GM19328 (cell line): ENCODE measurements around the gene ADARB1.

Experiments
- ATAC-seq: cut with Tn5 transposase; IDR thresholded peaks from one replicate; pipeline ENCODE4 v1.9.1; 2021; ENCODE audit warnings: mild to moderate bottlenecking, moderate library complexity; ENCODE audit not compliant: unreplicated experiment

The ADARB1 gene

DNA sequence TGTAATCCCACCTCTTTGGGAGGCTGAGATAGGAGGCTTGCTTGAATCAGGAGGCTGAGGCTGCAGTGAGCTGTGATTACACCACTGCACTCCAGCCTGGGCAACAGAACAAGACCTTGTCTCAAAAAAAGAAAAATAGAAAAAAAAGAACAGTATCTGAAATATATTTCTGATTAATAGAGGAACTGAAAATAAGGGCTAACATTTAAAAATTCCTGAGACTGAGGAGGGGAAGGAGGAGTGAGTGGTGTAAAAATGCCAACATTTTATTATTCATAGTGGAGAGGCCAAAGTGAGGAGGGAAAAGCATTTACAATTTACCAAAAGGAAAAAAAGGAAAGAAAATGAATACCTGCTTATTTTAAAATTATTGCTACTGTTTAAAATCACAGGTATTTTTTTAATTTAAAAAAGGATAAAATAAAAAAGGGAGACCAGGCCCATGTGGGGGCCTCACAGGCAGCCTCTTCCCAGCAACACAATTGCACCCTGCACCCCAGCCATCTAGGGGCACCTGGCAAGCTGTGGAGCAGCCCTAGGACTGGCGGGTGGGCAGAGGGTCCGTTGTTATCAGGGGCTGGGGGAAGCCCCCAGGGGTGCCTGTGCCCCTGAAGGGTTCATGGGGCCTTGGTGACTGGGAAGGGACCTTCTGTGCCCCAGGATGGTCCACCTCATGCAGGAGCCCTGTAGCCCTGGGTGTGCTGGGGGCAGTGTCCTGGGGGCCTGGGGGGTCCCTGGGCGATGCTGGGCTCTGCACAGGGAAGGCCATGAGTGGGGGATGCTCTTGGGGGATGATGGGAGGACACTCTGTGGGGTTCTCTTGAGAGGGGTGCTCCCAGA, 34.8 kb upstream of the ADARB1 start:
- no peak for ATAC-seq

DNA sequence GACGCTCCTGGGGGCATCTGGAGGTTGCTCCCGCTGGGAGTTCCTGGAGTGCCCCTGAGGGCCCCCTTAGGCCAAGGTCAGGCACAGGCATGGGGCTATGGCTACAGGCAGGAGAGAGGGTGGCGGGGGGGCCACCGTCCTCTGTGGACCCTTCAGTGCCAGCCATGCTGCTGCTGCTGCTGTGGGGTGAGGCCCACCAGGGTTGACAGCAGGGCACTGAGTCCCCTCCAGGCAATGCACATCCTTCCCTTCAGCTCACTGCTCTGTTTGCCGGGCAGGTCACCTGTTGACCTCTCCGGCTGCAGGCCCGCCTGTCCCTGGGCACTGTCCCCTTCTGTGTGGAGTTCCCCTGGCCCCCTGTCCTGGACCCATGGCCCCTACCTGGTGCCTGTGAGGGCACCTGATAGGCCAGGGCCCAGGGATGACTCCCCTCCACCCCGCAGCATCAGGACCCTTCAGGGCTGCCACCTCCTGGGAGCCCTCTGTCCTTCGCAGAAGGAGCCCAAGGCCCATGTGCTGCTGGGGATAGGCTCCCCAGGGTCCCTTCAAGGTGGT, 34.1 kb upstream of the ADARB1 start:
- no peak for ATAC-seq

DNA sequence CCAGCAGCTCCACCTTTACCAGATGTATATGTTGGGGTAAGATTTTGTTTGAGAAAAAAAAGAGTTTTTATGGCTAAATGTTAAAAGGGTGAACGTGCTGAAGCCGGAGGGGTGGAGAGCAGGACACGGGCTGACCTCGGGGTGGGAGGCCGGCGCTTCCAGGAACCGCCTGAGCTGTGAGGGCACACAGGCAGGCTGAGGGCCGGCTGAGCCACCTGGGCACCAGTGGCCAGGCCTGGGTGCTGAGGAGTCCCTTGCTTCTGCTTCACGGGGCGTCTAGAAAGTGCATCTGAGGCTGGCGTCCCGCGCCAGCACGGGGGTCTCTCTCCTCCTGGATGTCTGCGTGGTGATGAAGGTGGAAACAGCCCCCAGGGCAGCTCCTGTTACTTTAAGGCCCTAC, 33.6 kb upstream of the ADARB1 start:
- no peak for ATAC-seq

DNA sequence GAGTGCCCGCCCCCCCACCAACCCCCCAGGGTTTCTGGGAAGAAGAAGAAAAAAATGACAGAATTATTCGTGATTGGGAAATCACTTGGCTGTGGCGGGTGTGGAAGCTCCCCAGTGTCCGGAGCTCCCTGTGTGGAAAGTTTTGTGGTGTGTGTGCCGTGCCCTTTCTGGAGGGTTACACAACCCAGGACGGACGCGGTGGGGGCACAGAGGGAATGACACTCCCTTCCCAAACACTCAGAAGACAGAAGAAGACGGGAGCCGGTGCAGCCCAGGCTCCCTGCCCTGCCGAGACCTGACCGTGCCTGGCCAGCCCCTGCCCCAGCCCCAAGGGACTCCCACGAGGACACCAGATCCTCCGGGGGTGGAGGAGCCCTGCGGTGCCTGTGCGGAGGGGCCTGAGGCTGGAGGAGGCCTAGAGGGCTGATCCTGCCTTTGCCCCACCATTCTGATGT, 33.0 kb upstream of the ADARB1 start:
- ATAC-seq, result no peak

DNA sequence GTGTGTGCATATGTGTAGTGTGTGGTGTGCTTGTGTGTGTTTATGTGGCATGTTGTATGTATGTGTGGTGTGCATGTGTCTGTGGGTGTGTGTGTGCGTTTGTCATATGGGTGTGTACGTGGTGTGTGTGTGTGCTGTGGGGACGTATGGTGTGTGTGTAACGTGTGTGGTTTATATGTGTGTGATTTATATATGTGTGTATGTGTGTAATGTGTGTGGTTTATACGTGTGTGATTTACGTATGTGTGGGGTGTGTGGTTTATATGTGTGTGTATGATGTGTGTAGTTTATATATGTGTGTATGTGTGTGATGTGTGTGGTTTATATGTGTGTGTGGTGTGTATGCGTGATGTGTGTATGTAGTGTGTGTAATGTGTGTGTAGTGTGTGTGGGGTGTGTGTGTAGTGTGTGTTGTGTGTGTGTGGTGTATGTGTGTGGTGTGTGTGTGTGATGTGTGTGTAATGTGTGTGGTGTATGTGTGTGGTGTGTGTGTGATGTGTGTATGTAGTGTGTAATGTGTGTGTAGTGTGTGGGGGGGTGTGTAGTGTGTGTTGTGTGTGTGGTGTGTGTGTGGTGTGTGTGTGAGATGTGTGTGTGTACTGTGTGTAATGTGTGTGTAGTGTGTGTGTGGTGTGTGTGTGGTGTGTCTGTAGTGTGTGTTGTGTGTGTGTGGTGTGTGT, 32.3 kb upstream of the ADARB1 start:
- no peak for ATAC-seq

DNA sequence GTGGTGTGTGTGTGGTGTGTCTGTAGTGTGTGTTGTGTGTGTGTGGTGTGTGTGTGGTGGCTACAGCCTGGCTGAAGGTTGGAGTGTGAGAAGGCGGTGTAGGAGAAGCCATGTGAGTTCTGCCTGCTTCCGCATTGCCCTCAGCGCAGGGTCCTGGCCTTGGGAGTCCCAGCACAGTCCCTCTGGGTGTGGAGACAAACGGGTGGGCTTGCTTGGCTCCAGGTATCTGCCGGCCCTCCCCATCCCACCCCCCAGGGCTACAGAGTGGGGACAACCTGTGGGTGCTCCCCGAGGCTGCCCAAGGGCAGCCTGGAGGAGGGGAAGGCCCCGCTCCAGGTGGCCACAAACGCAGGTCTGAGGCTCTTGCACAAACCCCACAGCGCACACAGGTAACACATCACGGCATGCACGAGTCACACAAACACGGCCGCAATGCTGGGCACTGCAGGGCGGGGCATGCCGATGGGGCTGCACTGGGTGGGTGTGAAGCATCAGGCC, 31.7 kb upstream of the ADARB1 start:
- no peak for ATAC-seq

DNA sequence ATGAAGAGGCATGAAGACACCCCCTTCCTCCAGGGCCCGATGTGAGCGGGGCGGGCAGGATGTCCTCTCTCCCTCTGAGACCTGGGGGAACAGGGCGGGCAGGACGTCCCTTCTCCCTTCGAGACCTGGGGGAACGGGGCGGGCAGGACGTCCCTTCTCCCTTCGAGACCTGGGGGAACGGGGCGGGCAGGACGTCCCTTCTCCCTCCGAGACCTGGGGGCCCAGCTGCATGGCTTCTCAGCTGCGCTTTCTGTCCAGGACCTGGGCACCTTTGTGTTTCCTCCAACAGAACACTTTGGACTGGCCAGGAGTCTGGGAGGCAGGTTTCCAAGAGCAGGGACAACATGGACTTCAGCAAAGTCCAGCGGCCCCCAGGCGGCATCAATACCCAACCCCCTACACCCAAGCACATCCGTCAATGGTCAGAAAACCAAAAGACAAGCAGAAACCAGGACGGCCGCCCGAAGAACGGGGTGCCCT, 30.8 kb upstream of the ADARB1 start:
- ATAC-seq, result no peak

DNA sequence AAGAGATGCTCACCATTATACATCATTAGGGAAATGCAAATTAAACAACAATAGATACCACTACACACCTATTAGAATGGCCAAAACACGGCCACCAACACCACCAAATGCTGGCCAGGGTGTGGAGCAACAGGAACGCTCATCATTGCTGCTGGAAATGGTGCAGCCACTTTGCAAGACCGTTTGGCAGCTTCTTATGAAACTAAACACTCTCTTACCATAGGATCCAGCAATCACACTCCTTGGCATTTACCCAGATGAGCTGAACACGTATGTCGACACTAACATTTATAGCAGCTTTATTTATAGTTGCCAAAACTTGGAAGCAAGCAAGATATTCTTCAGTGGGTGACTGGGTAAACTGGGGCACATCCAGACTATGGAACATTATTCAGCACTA, 28.9 kb upstream of the ADARB1 start:
- no peak for ATAC-seq

DNA sequence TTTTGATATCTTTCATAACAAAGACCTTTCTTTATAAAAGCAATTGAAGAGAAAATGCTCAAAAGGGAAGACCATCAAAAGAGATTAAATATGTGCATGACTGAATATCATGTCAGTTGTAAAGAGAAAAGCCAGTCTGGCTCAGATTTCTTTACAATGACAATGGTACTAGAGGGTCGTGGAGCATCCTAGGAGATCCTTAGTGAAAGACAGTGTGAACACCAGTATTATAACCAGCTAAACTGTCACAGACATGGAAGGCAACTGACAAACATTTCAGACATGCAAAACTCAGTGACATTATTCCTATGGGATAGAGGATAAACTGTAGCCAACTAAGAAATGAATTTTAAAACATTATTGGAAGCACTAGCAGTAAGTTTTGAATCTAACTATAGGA, 27.1 kb upstream of the ADARB1 start:
- ATAC-seq, result no peak

DNA sequence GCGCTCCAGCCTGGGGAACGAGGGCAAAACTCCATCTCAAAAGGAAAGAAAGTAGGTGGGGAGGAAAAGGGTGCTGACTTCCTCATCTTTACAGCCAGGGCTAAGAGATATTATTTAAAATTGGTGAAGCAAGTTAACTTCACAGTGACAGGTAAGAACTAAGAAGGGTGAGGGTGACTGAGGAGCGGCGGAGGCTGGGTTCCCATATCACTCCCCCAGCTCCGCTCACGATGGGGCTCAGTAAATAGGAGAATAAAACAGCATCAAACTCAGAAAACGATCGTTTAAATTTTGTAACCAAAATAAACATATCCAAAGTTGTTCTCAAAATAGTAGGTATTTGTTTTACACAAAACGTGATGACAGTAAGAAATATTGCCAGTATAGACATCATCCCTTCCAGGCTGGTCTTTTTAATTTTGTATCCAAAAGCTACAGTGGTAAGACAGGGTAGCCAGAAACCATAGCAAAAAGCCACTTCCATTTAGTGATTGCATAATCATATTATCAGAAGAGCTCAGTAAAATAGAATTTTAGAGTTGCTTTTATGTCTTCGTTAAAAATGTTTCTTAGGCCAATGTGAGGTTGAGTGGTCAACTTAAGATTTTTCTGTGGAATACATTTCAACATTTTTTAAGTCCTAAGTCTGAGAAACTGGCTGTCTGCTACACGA, 26.2 kb upstream of the ADARB1 start:
- ATAC-seq, result no peak

DNA sequence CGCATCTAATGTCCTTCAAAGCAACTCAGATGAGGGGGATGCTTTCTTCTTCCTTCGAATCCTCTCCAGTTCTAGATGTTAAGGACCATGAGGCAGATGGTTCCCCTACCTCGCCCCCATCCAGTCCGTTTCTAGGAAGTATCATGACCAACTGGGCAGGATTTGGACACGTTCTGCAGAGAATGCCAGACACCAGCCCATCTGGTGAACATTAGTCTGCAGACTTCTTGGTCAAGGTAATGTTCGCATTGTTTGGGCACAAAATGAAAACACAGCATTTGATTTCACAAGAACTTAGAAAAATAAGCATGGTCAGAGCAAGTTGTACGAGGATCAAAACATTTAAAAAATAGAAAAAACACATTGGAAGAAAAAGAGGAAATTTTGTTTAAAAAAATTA, 25.4 kb upstream of the ADARB1 start:
- no peak for ATAC-seq

DNA sequence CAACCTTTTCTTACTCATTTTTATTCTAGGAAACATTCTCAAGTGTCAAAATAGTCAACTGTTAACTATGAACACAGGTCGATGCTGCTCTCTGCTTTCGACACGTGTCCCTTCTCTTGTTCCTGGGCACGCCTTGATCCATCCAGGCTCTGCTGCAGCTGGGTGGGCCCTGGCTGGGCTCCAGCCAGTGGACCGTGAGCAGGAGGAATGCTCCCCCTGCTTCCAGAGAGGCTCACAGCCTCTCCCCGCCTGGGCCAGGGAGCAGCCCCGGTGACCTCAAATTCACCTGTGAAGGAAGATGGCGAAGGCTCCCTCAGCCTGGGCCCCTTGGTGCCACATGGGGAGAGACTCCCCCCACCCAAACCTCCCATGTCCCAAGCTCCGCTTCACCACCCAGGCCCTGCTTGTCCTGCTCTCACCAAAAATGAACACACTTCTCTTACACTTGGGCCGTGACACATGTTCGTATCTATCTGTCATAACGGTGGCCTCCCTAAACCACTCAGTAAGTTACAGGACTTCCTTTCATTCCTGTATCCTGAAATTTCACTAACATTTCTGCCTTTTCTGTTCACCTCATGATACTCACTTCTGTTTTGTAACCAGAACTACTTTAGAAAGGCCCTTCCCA, 24.6 kb upstream of the ADARB1 start:
- no peak for ATAC-seq

DNA sequence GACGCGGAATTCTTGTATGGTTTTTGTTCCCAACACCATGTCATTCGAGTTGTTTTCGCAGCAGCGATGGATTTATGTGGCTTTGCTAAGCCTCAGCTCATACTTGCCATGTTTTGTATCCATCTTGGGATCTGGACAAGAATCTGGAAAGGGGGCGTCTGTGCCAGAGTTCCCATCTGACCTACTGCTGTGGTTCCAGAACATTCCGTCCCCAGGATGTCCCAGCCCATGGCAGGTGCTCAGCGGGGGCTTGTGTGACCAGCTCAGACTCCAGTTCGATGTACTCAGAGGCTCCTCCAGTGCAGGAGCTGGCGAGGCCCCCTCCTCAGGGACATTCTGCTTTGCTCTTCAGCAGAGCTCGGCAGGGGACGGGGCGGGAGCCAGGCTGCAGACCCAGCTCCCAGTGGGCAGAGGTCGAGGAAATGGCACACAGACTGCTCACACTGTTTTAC, 24.0 kb upstream of the ADARB1 start:
- ATAC-seq, result no peak

DNA sequence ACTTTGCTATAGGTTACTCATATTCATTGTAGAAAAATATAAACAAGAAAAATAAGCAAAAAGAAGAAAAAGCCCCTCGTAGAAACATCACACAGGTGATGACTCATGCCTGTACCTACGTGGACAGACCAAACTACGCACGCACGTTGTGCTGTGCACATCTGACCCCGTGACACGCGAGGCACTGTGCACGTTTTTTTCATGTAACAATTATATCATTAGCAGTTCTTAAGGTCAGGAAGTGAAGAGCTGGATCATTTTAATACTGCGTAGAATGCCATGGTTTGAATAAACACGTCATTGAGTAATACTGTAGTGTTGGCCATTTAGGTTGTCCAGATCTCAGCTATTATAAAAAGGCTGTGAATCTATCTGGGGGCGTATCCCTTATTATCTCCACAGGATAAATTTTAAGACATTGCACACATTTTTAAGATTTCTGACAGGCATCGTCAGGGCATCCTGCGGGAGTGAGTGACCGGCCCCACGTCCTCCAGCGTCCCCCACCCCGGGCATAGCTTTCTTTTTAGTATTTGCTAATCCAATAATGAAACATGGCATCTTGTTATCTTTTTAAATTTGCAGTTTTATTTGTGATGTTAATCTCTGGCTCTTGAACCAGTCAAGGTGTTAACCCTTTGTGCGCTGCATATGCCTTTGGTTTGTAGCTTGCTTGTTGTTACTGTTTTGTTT, 23.4 kb upstream of the ADARB1 start:
- no peak for ATAC-seq

DNA sequence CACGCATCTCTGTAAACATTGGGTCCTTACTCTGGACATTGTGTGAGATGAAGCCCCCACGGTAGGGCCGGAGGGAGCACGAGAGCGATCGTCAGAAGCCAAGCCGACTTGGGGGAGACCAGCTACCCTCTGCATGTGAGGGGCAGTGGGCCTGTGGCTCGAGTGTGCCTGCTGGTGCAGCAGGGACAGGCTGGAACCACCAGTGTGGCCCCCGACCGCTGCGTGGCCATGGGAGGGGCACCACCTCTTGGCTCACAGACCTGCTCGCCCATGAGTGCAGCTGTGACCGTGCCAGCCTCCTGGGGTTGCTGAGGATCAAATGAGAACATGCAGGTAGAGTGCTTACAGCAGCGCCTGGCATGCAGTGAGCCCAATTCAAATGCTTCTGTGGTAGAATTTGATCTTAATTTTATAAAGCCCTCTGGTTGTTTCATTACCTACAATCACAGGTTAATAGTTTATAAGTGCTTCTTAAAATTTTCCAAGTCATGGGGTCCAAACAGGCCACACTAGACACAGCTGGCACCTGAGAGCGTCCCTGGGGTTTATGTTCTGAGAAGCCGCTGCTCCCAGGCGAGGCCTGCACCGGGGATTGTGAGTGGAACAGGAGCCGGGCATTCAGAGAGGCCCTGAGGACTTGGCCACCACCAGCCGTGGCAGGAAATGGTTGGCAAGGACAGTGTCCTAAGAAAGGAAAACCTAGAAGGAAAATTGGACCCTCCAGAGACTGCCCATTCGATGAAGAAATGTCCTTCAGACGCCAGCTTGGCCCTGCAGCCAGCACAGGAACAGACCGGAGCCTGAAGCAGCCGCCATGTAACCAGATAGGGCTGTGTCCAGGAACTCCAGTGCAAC, 22.6 kb upstream of the ADARB1 start:
- no peak for ATAC-seq

DNA sequence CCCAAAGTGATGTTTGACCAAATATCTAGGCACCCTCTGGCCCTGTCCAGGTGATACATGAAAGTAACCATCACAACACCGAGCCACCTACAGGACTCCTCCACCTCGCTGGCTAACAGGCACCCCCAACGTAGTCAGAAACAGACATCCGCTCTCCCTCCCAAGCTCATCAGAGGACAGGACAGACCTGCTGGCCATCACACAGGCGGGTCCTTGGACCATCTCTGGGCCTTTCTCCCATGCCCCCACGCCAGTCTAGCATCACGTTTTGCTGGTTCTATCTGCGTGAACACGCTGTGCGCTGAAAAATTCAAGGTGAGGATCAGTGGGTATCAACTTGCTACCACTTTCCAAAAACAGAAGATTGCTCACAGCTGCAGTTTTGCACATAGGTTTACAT, 21.4 kb upstream of the ADARB1 start:
- no peak for ATAC-seq

DNA sequence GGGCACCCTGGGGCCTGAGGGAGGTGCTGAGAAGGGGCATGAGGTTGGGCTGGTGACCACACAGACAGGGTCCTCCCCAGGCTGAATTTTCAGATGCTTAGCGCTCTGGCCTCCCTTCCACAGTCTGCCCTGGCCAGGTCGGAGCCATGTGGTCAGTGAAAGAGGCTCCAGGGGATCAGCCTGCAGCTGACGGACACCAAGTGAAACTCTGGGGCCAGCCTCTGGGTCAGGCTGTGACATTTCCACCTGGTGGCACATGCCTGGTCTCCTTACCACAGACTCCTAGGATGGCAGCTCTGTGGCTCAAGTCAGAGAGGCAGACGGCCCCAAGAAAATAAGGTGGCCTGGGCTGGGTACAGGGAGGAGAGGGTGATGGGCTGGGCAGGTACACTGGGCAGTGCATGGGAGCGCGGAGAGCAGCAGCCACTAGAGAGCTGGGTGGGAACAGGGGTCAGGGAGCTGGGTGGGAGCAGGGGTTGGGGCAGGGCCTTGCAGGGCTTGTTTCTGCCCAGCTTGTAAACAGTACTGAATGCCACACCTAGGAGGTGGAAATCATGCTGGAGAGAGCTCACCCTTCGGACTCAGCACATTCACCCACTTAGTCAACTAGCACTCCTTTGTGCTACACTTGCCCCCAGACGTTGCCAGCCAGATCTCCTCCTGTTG, 20.7 kb upstream of the ADARB1 start:
- no peak for ATAC-seq

DNA sequence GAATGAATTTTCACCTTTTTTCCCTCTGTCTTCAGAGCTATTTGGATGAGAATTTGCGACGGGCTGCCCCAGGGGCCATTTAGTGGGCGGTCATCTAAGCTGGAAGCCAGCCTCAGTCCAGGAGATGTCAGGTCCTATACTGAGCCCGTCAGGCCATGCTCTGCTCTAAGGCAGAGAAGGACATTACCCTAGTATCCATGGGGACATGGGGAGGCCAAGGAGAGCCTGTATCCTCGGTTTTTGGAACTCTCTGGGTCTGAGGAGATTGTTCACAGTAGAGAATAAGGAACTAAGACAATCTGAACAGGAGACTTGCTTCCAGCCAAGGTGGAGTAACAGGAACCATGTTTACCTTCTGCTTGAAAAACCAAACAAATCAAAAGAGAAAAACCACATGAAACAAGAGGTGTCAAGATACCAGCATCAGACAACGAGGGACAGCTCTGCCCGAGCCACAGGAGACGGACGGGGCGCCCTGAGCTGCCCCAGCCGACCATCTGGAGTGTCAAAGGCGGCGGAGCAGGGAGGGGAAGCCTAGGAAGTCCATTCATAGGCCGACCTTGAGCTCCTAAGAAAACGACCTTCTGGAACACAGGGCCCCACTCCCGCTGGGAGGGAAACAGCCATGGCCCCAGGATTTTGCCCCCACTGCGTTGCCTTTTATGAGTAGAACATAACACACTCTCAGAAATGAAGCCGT, 20.0 kb upstream of the ADARB1 start:
- ATAC-seq, result no peak
